Fibroblast of villous mesenchyme (primary cell): ENCODE measurements around the gene AAK1. TPM values are rescaled to one million over a fixed set of nuclear protein-coding genes. Genes with fewer than 3 reads are reported as not detected.

Source experiments
- DNase-seq: peaks from one replicate; pipeline ENCODE4 v3.0.0-alpha.2; 2010; ENCODE audit warnings: low read depth
- H3K4me3 ChIP-seq: 2 replicates; pipeline ENCODE4 v1.5.1; 2011; ENCODE audit warnings: low read depth, mild to moderate bottlenecking, low read length
- CTCF ChIP-seq: IDR thresholded peaks from 2 replicates; pipeline ENCODE4 v1.5.1; 2012; ENCODE audit warnings: low read depth, mild to moderate bottlenecking, low read length; ENCODE audit not compliant: insufficient read depth
- total RNA-seq: library from RNA; depleted of rRNA; stranded (reverse); fragments of >200 nt; gene quantifications from 2 replicates; pipeline ENCODE4 v1.2.3, GENCODE V29; 2012

Gene AAK1
- total RNA-seq, 1 donor: 68.2 TPM

- no peak for TF ChIP-seq CTCF
- no peak overlapping the region for H3K4me3 ChIP-seq
- DNase-seq: peak; percentile 72
These were observed 104.5 kb downstream of the AAK1 start for GRCh38 chr2:69538872-69539548.

- no peak for DNase-seq
These were observed 105.3 kb downstream of the AAK1 start for GRCh38 chr2:69538249-69538648.

DNA sequence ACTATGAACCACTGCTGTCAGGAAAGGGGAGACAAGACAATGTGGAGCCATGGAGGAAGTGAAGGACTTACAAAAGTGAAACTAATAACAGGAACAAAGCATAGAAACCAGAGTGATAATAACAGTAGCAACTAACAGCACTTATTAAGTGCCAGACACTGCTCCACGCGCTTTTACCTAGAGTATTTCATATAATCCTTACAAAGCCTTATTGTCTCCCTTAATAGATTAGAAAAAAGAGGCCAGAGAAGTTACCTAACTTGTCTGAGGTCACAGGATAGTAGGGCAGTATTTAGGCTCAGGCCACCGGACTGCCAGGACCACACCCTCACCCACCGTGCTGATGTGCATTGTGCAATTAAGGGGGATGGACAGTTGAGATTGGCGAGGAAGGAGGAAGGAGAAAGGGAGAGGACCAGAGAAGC lies 107.7 kb downstream of the AAK1 start:
- DNase-seq: no peak
- no peak for TF ChIP-seq CTCF
- no peak overlapping the region for H3K4me3 ChIP-seq

More at GRCh38 chr2:69538249-69538648, 105.3 kb downstream of the AAK1 start:
- no peak for TF ChIP-seq CTCF
- H3K4me3 ChIP-seq: no peak overlapping the region

DNA sequence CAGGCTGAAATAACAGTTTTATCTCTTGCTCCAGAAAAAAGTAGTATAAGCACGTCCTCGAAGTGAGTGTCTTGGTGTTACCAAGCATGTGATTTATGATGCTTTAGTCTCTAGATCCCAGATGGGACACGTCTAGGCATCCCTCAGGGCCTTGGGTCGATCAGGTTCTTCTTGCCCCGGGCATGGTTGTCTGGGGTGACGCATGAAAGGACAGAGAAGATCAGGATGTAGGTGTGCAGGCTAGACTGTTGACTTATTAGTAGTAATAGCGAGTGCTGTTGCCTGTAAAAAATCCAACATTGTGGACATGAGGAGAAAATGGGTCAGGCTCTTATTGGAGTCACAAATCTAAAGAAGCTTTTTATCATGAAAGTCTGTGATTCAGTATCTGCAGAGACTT lies 112.4 kb downstream of the AAK1 start:
- no peak overlapping the region for H3K4me3 ChIP-seq
- no peak for DNase-seq
- TF ChIP-seq CTCF: no peak

- H3K4me3 ChIP-seq: no peak overlapping the region
- no peak for TF ChIP-seq CTCF
- no peak for DNase-seq
These were observed 114.1 kb downstream of the AAK1 start for GRCh38 chr2:69529480-69529879.

- no peak for TF ChIP-seq CTCF
- H3K4me3 ChIP-seq: no peak overlapping the region
- no peak for DNase-seq
These were observed 118.3 kb downstream of the AAK1 start for GRCh38 chr2:69525261-69525660.

DNA sequence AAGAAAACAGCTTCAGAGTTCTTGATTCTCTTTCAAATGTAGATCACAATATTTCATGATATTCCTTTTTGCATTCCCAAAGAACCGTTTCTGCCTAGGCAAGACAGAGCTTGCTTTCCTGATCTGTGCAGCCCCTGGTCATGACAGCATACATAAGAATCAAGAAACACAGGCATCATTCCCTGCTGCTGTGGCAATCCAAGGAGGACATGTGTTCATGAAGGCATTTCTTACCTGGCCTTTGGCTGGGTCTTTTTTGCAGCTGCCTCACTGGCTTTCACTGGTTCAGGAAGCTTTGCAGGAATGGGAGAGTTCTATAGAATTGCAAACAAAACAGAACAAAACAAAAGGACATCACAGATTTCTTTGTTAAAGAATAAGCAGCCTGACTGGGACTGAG lies 118.7 kb downstream of the AAK1 start:
- DNase-seq: no peak
- no peak for TF ChIP-seq CTCF
- H3K4me3 ChIP-seq: no peak overlapping the region
